HepG2 (cell line): ENCODE results near the gene SAPCD2.

ENCODE experiments used
- ARNT ChIP-seq: fragments of 450-650 bp; IDR thresholded peaks from 2 replicates; pipeline ENCODE4 v1.6.1; 2017
- BCL6 ChIP-seq: IDR thresholded peaks from 2 replicates; pipeline ENCODE4 v1.6.1; 2016; ENCODE audit warnings: missing genetic modification reagents, missing compliant biosample characterization
- BHLHE40 ChIP-seq: IDR thresholded peaks from 2 replicates; pipeline ENCODE4 v1.6.1; 2011; ENCODE audit warnings: low read length, improper control_type of control experiment
- CREB1 ChIP-seq, 2 experiments: fragments of 450-650 bp in 1 of 2; IDR thresholded peaks; 2 replicates each; pipeline ENCODE4 v1.6.1; 2016 to 2017; ENCODE audit warnings: control low read depth in 1 of 2, mild to moderate bottlenecking in 1 of 2, missing compliant biosample characterization in 1 of 2, missing genetic modification characterization in 1 of 2
- ELF4 ChIP-seq: sonication (generic); formaldehyde crosslinking; IDR thresholded peaks from 2 replicates; pipeline ENCODE4 v1.5.0; 2020; ENCODE audit warnings: missing genetic modification reagents, mild to moderate bottlenecking, moderate library complexity, borderline replicate concordance
- MEIS2 ChIP-seq: sonication (generic); formaldehyde crosslinking; IDR thresholded peaks from 2 replicates; pipeline ENCODE4 v1.9.0; 2021; ENCODE audit warnings: mild to moderate bottlenecking, missing genetic modification reagents
- SAFB2 ChIP-seq: sonication (generic); formaldehyde crosslinking; IDR thresholded peaks from 2 replicates; pipeline ENCODE4 v1.5.1; 2020; ENCODE audit warnings: missing genetic modification reagents, low read depth, mild to moderate bottlenecking, borderline replicate concordance
- SMAD3 ChIP-seq: sonication (generic); formaldehyde crosslinking; IDR thresholded peaks from 2 replicates; pipeline ENCODE4 v1.4.0; 2020; ENCODE audit warnings: missing genetic modification reagents
- SP2 ChIP-seq: sonication (generic); formaldehyde crosslinking; IDR thresholded peaks from 2 replicates; pipeline ENCODE4 v1.5.1; 2020; ENCODE audit warnings: mild to moderate bottlenecking, missing genetic modification reagents
- TF ChIP-seq, protein P1 (sequence below): sonication (generic); formaldehyde crosslinking; IDR thresholded peaks from 2 replicates; pipeline ENCODE4 v1.8.0; 2022; ENCODE audit warnings: mild to moderate bottlenecking, missing genetic modification reagents
- TF ChIP-seq, protein P2 (sequence below): sonication (generic); formaldehyde crosslinking; IDR thresholded peaks from 2 replicates; pipeline ENCODE4 v1.4.0; 2020; ENCODE audit warnings: missing genetic modification reagents
- TF ChIP-seq, protein P3 (sequence below): sonication (generic); formaldehyde crosslinking; IDR thresholded peaks from 2 replicates; pipeline ENCODE4 v1.5.1; 2020; ENCODE audit warnings: mild to moderate bottlenecking, moderate library complexity, missing genetic modification reagents

DNA sequence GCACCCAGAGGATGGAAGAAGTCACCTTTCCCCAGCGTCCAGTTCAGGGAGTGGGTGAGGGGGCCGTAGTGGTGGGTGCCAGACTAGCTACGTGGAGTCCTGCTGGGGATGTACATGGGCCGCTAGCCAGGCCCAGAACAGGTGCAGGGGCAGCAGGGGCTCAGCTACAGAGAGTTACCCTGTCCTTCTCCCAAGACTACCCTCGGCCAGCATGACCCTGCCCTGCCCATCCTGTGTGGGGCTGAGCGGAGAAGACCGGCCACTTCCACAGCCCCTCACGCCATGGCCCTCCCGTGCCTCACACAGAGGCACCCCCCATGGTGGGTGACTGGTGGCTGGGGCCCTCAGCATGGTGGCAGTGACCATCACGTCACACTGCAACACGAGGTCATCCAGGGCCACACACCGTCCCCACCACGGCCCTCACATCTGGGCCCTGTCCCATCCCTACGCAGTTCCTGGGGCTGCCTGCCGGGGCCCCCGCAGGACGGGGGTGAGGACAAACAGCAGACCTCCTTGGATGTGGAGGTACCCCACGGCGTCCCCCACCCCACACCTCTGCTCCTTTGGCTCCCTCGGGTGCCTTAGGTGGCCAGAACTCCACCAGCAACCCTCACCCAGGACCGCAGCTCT is 45.2 kb upstream of the SAPCD2 start:
- TF ChIP-seq MEIS2 = no peak
- TF ChIP-seq BHLHE40 = no peak
- TF ChIP-seq SAFB2 = no peak
- TF ChIP-seq, protein P1, sequence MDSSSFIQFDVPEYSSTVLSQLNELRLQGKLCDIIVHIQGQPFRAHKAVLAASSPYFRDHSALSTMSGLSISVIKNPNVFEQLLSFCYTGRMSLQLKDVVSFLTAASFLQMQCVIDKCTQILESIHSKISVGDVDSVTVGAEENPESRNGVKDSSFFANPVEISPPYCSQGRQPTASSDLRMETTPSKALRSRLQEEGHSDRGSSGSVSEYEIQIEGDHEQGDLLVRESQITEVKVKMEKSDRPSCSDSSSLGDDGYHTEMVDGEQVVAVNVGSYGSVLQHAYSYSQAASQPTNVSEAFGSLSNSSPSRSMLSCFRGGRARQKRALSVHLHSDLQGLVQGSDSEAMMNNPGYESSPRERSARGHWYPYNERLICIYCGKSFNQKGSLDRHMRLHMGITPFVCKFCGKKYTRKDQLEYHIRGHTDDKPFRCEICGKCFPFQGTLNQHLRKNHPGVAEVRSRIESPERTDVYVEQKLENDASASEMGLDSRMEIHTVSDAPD (CRISPR knock-in tag) = no peak
- TF ChIP-seq, protein P2, sequence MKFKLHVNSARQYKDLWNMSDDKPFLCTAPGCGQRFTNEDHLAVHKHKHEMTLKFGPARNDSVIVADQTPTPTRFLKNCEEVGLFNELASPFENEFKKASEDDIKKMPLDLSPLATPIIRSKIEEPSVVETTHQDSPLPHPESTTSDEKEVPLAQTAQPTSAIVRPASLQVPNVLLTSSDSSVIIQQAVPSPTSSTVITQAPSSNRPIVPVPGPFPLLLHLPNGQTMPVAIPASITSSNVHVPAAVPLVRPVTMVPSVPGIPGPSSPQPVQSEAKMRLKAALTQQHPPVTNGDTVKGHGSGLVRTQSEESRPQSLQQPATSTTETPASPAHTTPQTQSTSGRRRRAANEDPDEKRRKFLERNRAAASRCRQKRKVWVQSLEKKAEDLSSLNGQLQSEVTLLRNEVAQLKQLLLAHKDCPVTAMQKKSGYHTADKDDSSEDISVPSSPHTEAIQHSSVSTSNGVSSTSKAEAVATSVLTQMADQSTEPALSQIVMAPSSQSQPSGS = no peak
- TF ChIP-seq BCL6 = no peak
- TF ChIP-seq CREB1 (IDR thresholded peaks at IDR 0.05) = no peak
- no peak for TF ChIP-seq CREB1 (CRISPR knock-in tag; IDR thresholded peaks at IDR 0.05)
- TF ChIP-seq ARNT = no peak
- TF ChIP-seq SP2 (CRISPR knock-in tag) = no peak
- no peak for TF ChIP-seq ELF4 (CRISPR knock-in tag)
- TF ChIP-seq SMAD3 (CRISPR knock-in tag) = no peak
- TF ChIP-seq, protein P3, sequence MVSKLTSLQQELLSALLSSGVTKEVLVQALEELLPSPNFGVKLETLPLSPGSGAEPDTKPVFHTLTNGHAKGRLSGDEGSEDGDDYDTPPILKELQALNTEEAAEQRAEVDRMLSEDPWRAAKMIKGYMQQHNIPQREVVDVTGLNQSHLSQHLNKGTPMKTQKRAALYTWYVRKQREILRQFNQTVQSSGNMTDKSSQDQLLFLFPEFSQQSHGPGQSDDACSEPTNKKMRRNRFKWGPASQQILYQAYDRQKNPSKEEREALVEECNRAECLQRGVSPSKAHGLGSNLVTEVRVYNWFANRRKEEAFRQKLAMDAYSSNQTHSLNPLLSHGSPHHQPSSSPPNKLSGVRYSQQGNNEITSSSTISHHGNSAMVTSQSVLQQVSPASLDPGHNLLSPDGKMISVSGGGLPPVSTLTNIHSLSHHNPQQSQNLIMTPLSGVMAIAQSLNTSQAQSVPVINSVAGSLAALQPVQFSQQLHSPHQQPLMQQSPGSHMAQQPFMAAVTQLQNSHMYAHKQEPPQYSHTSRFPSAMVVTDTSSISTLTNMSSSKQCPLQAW = no peak
